CD1c-positive myeloid dendritic cell (primary cell): ENCODE measurements around the gene MLST8.
"Not testable (repeated sequence)": the region's sequence is repeated elsewhere in the genome, so short reads cannot be mapped to it uniquely, and the experiment has no call there.

Experiments used
- DNase-seq: peaks from one replicate; pipeline ENCODE4 v3.0.0-alpha.2; 2016; ENCODE audit errors: extremely low spot score

MLST8 gene

DNA sequence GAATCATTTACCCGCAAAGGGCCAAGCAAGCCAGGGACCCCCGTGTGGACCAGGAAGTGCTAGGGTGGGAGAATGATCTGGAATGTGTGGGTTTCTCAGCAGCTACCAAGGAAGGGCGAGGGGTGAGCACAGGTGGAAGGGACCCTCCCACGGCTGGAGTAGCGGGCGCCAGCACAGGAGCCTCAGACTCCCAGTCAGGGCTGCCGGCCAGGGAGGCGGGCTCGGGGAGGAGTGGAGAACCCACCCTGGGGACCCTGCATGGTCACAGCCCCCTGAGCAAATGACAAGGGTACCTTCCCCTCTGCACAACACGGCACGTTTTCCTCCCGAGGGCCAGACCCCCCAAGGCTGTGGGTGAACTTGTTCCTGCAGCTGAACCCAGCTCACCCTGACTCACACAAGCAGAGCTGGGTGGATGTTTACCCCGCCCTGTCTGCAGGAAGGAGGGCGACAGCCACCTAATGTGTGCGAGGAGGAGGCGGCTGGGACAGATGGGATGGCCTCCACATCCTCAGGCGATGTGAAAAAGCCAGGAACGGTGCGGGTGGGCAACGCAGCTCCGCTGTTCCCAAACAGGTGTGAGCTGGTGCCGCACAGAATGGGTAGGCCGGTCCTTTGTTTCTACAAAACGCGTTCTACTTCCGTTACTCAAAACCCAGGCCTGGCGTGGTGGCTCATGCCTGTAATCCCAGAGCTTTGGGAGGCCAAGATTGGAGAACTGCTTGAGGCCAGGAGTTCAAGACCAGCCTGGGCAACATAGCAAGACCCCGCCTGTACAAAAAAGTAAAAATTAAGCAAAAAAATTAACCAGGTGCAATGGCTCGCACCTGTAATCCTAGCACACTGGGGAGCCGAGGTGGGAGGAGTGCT lies 39.9 kb downstream of the MLST8 start:
- DNase-seq, result no peak

DNA sequence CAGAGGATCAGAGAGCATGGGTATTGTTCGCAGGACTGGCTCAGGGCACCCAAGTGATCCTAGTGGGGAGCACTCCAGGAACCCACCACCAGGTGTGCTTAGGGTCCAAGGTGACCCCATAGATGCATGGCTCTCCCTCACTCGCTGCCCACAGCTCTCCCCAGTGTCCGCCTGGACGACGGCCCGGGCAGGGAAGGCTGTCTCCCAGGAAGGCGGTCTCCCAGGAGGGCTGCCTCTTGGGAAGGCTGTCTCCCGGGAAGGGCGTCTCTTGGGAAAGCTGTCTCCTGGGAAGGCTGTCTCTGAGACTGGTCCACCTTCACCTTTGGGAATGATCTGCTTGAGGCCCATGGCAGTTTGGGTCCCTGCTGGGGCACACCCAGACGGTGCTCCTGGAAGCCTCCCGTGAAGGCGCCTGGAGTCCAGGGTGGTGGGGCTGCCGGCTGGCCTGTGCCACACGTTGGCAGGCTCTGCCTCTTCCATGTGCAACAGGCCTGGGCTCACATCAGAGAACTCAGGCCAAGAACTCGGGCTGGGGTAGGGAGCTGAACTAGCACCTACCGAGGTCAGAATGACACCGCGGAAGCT lies 41.1 kb downstream of the MLST8 start:
- DNase-seq, result no peak

DNA sequence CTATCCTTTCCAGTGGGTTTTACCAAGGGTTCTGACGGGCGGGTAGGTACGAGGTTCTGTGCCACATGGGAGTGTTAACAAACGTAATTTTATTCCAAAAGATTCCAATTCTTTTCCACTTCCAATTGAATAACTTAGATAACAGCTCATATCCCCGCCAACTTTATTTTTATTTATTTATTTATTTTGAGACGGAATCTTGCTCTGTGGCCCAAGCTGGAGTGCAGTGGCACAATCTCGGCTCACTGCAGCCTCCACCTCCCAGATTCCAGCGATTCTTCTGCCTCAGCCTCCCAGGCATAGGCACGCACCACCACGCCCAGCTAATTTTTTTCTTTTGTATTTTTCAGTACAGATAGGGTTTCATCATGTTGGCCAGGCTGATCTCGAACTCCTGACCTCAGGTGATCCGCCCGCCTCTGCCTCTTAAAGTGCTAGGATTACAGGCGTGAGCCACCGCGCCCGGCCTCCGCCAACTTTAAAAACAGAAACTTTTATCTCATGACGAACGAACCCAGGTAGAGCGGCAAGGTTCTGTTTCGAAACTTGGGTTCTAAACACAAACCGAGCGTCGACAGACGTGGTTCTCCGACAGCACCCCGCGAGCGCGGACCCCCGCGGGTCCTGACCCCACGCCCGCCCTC lies 45.5 kb downstream of the MLST8 start:
- DNase-seq, result peak; percentile 29

DNA sequence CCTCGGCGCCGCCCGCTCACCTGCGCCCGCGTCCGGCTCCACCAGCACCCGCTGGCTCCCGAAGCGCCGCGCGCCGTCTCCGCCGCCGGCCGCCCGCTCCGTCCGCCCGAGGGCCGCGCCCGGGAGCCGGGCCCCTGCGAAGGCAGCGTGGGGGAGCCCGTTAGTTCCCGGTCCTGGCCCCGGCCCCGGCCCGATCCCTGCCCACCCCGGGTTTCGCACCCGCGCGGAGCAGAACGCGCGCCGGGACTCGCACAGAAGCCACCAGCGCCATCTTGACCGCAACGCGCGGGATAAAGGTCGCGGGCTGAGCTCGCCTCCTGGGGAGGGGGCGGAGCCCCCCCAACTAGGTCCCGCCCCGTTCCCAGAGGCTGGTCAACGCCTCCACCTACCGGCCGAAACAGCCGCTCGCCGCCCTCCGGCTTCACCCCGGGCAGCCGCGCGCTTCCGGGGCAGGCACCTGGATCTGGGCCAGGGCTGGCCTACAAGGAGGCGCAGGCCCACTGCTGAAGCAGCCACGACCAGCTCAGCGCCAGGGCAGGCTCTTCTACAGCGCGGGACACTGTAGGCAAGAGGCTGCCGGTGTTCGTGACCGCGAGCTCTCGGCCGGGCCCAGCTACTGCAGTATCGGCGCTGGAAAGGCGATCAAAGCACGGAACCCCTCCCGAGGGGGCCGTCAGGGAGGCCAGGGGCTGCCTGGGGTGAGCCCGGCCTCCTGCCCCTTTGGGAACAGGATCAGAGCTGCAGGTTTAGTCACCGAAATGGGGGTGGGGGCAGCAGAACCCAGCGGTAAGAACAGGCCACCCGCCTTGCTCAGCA lies 46.2 kb downstream of the MLST8 start, which contains the start of gene ECI1:
Gene ECI1, minus strand, starts transcription at position 292 of the 816 bp plus-strand sequence. Its CDS starts 21 bp downstream, at position 271.
- DNase-seq, result peak; percentile 96

DNA sequence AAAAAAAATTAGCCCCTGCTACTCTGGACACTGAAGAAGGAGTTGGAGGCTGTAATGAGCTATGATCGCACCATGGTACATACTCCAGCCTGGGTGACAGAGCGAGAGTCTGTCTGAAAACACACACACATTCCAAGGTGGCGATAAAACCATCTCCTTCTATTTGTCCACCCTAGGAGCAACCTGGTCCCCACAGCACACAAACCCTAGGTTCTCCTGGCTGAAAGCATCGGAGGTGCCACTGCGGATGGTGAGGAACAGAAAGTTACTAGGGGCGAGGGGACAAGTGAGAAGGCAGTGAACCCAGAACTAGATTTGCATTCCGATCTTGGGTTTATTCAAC lies 47.5 kb downstream of the MLST8 start:
- DNase-seq, result no peak

DNA sequence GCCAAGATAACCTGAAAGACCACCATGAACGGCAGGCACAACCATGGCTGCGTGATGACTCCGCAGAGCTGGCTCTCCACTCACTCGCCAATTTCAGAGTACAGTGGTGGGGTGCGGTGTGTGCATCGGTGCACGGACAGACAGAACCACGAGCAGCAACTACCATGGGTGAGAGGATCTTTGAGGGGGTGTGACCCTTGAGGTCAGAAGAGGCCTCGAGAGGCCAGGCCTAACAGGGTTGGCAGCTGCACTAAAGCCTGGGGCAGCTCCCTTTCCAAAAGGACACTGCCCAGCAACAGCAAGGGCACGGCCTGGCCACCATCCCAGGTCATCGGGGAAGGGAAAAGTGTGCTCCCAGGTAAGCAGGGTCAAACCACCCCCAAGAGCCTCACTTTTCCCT lies 48.0 kb downstream of the MLST8 start:
- no peak for DNase-seq

DNA sequence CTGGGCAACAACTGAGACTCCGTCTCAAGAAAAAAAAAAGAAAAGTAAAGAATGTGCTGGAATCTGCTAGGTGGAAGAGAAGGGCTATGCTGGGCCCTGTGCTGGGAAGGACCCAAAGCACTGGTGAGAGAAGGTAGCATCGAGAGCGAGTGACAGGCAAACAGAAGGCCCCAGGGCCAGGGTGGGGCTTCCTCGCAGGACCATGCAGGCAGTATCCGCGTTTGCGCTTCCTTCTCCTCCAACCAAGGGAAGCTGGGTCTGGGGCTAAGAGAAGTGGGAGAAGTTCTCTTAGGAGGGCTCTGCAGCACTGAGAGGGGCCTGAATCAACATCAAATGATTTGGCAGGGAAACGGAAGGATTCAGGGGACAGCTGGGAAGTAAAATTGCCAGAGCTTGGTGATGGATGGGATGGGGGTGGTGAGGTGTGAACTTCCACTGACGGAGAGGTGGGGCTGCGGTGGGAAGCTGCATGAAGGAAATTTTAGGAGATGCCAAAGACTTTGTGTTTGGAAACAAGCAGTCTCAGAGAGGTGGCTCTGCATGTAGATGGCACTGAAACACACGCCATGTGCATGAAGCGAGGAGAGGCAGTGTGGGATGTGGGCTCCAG lies 51.4 kb downstream of the MLST8 start:
- DNase-seq, result no peak

DNA sequence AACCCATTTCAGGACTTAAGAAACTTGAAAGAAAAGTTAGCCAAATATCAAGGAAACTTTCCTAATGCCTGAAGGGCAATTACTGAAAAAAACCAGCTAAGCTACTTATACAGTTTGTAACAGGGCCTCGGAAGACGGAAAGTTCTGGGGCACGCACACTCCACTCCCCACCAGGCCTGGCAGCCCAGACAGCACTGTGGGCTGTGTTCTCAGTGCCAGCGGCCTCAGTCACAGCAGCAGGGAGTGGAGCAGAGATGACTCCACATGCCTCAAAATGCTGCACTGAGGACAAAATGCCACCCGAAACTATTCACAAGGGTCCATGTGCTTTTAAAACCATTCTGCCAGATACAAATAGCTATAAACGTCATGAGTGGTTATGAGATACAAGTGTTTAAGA lies 52.5 kb downstream of the MLST8 start:
- DNase-seq, result no peak

DNA sequence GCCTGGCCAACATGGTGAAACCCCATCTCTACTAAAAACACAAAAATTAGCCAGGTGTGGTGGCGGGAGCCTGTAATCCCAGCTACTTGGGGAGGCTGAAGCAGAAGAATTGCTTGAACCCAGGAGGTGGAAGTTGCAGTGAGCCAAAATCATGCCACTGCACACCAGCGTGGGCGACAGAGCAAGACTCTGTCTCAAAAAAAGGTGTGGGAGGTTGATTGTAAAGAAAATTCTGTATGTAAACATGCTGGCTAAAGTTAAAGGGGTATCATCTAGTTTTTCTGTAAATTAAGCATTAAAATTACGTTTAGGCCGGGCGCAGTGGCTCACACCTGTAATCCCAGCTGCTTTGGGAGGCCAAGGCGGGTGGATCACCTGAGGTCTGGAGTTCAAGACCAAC lies 53.3 kb downstream of the MLST8 start:
- not testable (repeated sequence) for DNase-seq
